CD4-positive, CD25-positive, alpha-beta regulatory T cell (primary cell): ENCODE data around the gene NEAT1. TPM values are rescaled to one million over a fixed set of nuclear protein-coding genes. Genes with fewer than 3 reads are reported as not detected.

Source experiments
- ATAC-seq, 2 donors: fragments of 150-1000 bp; cut with Tn5 transposase; one replicate each; pipeline ENCODE4 v1.10.0; 2021; ENCODE audit warnings: low read depth in 2 of 2, moderate number of reproducible peaks in 2 of 2, moderate library complexity in 1 of 2
- DNase-seq, 3 donors: peaks; one replicate each; pipeline versions ENCODE4 v3.0.0 to v3.0.0-alpha.2; 2012 to 2022; ENCODE audit warnings: mixed read lengths in 1 of 3
- H3K27ac ChIP-seq: one replicate; pipeline ENCODE4 v1.7.0; 2013; ENCODE audit warnings: mild to moderate bottlenecking, low read length; ENCODE audit not compliant: insufficient read depth, poor library complexity, severe bottlenecking
- H3K27me3 ChIP-seq: one replicate; pipeline ENCODE4 v1.7.0; 2013; ENCODE audit warnings: low read length; ENCODE audit not compliant: control insufficient read depth, insufficient read depth
- H3K36me3 ChIP-seq: one replicate; pipeline ENCODE4 v1.7.0; 2013; ENCODE audit warnings: mild to moderate bottlenecking, low read length, moderate library complexity; ENCODE audit not compliant: control insufficient read depth, insufficient read depth
- H3K4me1 ChIP-seq: 2 replicates; pipeline ENCODE4 v1.7.0; 2013; ENCODE audit warnings: mild to moderate bottlenecking, low read length; ENCODE audit not compliant: insufficient read depth, control insufficient read depth, poor library complexity, severe bottlenecking
- H3K4me3 ChIP-seq: one replicate; pipeline ENCODE4 v1.7.0; 2013; ENCODE audit warnings: low read depth, mild to moderate bottlenecking, low read length, moderate library complexity
- H3K9me3 ChIP-seq, 2 experiments: 1 replicate in 1 of 2; 2 replicates in 1 of 2; pipeline ENCODE4 v1.7.0; 2013; ENCODE audit warnings: low read length in 2 of 2, mild to moderate bottlenecking in 1 of 2, moderate library complexity in 1 of 2; ENCODE audit not compliant: control insufficient read depth in 2 of 2
- H3K27ac Mint-ChIP-seq, 3 donors: one replicate each; pipeline ENCODE4 v1.8.0; 2020 to 2022; ENCODE audit warnings: mild to moderate bottlenecking in 3 of 3, mixed read lengths in 3 of 3, moderate library complexity in 2 of 3
- H3K27me3 Mint-ChIP-seq: one replicate; pipeline ENCODE4 v1.8.0; 2022; ENCODE audit warnings: mild to moderate bottlenecking, mixed read lengths
- H3K36me3 Mint-ChIP-seq: one replicate; pipeline ENCODE4 v1.8.0; 2020; ENCODE audit warnings: mixed read lengths
- H3K4me1 Mint-ChIP-seq, 4 donors: one replicate each; pipeline ENCODE4 v1.8.0; 2020 to 2022; ENCODE audit warnings: mixed read lengths in 4 of 4, mild to moderate bottlenecking in 1 of 4
- H3K4me3 Mint-ChIP-seq, 4 donors: one replicate each; pipeline ENCODE4 v1.8.0; 2020 to 2022; ENCODE audit warnings: mild to moderate bottlenecking in 4 of 4, mixed read lengths in 4 of 4, moderate library complexity in 3 of 4
- H3K9me3 Mint-ChIP-seq, 7 donors: one replicate each; pipeline ENCODE4 v1.8.0; 2020 to 2022; ENCODE audit warnings: mixed read lengths in 7 of 7, mild to moderate bottlenecking in 3 of 7, moderate library complexity in 2 of 7
- polyA plus RNA-seq, 4 donors: library from polyadenylated mRNA; unstranded; fragments of 300-500 nt; fragmentation: Illumina TruSeq; gene quantifications; one replicate each; pipeline ENCODE4 v1.2.3, GENCODE V29; 2021
- total RNA-seq: library from RNA; stranded (reverse); gene quantifications from one replicate; pipeline ENCODE4 v1.2.3, GENCODE V29; 2022

Gene NEAT1
- total and polyA plus RNA-seq, 5 donors from 2014 or later: 1.4 to 890 (median 2.1) TPM

- Histone ChIP-seq H3K4me1 (peaks cover 35% of the 10 kb centered on the region), H3K27ac (no peak overlapping the region), H3K4me3 (no peak overlapping the region), H3K36me3 (peaks cover 50% of the 10 kb centered on the region), H3K27me3 (no peaks in the 10 kb centered on the region), H3K9me3 (no peaks in the 10 kb centered on the region)
- peaks cover 34% of the 10 kb centered on the region for H3K36me3 Mint-ChIP-seq
- no peak overlapping the region for H3K4me3 Mint-ChIP-seq
- peak in 1 of 3 donors; percentile 8 for DNase-seq
- peaks cover 30 to 72% (median 57%) of the 10 kb centered on the region in 4 donors for H3K4me1 Mint-ChIP-seq
- peaks cover 0 to 1% (median 0%) of the 10 kb centered on the region in 7 donors for H3K9me3 Mint-ChIP-seq
- no peaks in the 10 kb centered on the region for H3K27me3 Mint-ChIP-seq
- peak overlapping the region in 1 of 3 donors; percentile 84 for H3K27ac Mint-ChIP-seq
- no peak for ATAC-seq
These were observed 15.9 kb downstream of the NEAT1 start for GRCh38 chr11:65438257-65439151.

DNA sequence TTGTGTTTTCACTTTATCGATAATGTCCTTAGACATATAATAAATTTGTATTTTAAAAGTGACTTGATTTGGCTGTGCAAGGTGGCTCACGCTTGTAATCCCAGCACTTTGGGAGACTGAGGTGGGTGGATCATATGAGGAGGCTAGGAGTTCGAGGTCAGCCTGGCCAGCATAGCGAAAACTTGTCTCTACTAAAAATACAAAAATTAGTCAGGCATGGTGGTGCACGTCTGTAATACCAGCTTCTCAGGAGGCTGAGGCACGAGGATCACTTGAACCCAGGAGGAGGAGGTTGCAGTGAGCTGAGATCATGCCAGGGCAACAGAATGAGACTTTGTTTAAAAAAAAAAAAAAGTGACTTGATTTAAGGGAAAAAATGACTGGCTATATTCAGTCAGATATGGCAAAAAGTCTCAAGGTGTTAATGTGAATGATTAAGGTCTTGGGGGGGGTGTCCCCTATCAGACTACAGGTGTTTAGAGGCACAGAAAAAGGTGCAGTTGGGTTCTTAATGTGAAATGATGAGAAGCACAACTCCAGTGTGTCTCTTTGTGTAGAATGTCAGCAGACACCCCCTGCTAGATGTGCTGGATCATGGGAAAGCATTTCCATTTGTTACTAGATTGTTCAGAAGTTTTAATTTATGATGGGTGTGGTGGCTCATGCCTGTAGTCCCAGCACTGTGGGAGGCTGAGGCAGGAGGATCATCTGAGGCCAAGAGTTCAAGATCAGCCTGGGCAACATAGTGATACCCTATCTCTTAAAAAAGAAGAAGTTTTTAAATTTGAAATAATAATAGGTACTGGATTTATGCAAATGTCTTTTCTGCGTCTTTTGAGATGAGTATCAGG, 17.0 kb downstream of the NEAT1 start:
- ATAC-seq (no peak), DNase-seq (peak in 1 of 3 donors; percentile 32)
- Histone ChIP-seq H3K9me3 (no peaks in the 10 kb centered on the region), H3K36me3 (peaks cover 49% of the 10 kb centered on the region), H3K27me3 (no peaks in the 10 kb centered on the region), H3K4me3 (no peak overlapping the region), H3K4me1 (peaks cover 35% of the 10 kb centered on the region), H3K27ac (no peak overlapping the region)
- Mint-ChIP-seq H3K36me3 (peaks cover 31% of the 10 kb centered on the region), H3K4me3 (peak overlapping the region in 1 of 4 donors; percentile 12), H3K27ac (peak overlapping the region in 2 of 3 donors; percentile 46 to 84), H3K9me3 (peaks cover 0 to 1% (median 0%) of the 10 kb centered on the region in 7 donors), H3K27me3 (no peaks in the 10 kb centered on the region), H3K4me1 (peaks cover 30 to 70% (median 53%) of the 10 kb centered on the region in 4 donors)

DNA sequence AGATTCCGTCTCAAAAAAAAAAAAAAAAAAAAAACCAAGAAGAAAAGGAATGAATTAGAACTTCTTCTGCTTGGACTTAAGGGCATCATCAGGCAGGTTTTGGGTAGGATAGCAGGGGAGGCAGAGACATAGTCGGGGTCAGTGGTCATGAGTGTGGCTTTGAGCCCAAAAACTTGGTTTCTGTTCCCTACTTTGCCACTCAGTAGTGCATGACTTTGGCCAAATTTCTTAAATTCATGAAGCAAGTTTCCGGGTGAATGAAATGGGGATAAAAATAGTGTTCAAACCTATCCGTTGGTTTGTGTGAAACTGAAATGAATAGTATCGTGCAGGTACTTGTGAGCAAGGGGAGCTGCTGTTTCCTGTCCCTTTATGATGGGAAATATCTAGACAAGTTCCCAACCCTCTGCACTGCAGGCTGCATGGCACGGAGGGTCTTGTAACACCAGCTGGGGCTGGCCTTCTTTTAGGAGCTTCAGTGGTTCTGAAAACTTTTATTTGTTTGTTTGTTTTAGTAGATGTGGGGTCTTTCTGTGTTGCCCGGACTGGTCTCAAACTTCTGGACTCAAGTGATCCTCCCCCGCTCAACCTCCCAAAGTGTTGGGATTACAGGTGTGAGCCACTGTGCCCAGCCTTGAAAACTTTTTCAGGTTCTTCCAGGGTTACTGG, 18.4 kb downstream of the NEAT1 start:
- H3K9me3 ChIP-seq: no peaks in the 10 kb centered on the region
- Mint-ChIP-seq H3K27ac (peak overlapping the region; percentile 84 to 89 (median 84)), H3K9me3 (peaks cover 0 to 1% (median 0%) of the 10 kb centered on the region in 7 donors), H3K36me3 (peaks cover 24% of the 10 kb centered on the region), H3K4me3 (peak overlapping the region in 2 of 4 donors; percentile 24 to 66), H3K27me3 (no peaks in the 10 kb centered on the region), H3K4me1 (peaks cover 23 to 61% (median 46%) of the 10 kb centered on the region in 4 donors)
- ATAC-seq (no peak), DNase-seq (peak in 1 of 3 donors; percentile 44)
- peaks cover 35% of the 10 kb centered on the region for H3K4me1 ChIP-seq
- H3K36me3 ChIP-seq: peaks cover 40% of the 10 kb centered on the region
- H3K27ac ChIP-seq: peak overlapping the region; percentile 59
- H3K27me3 ChIP-seq: no peaks in the 10 kb centered on the region
- no peak overlapping the region for H3K4me3 ChIP-seq

GRCh38 chr11:65442842-65443331, 20.3 kb downstream of the NEAT1 start:
- Histone ChIP-seq H3K36me3 (peaks cover 26% of the 10 kb centered on the region), H3K27ac (no peak overlapping the region), H3K4me3 (no peak overlapping the region), H3K9me3 (no peaks in the 10 kb centered on the region), H3K27me3 (no peaks in the 10 kb centered on the region), H3K4me1 (peaks cover 34% of the 10 kb centered on the region)
- DNase-seq (peak in 1 of 3 donors; percentile 27), ATAC-seq (no peak)
- no peak overlapping the region for H3K4me3 Mint-ChIP-seq
- H3K9me3 Mint-ChIP-seq: peaks cover 0 to 1% (median 0%) of the 10 kb centered on the region in 7 donors
- H3K27ac Mint-ChIP-seq: peak overlapping the region in 2 of 3 donors; percentile 37 to 84
- no peaks in the 10 kb centered on the region for H3K27me3 Mint-ChIP-seq
- peaks cover 17% of the 10 kb centered on the region for H3K36me3 Mint-ChIP-seq
- peaks cover 18 to 52% (median 33%) of the 10 kb centered on the region in 4 donors for H3K4me1 Mint-ChIP-seq

GRCh38 chr11:65444314-65445051, 21.9 kb downstream of the NEAT1 start:
- H3K4me3 Mint-ChIP-seq: peak overlapping the region in 1 of 4 donors; percentile 43
- peaks cover 11 to 47% (median 23%) of the 10 kb centered on the region in 4 donors for H3K4me1 Mint-ChIP-seq
- H3K27ac Mint-ChIP-seq: peak overlapping the region in 1 of 3 donors; percentile 83
- H3K27me3 Mint-ChIP-seq: no peaks in the 10 kb centered on the region
- ATAC-seq: no peak
- DNase-seq: peak in 1 of 3 donors; percentile 44
- Histone ChIP-seq H3K4me1 (peaks cover 25% of the 10 kb centered on the region), H3K27ac (no peak overlapping the region), H3K36me3 (peaks cover 14% of the 10 kb centered on the region), H3K9me3 (no peaks in the 10 kb centered on the region), H3K27me3 (no peaks in the 10 kb centered on the region), H3K4me3 (no peak overlapping the region)
- peaks cover 0 to 1% (median 0%) of the 10 kb centered on the region in 7 donors for H3K9me3 Mint-ChIP-seq
- H3K36me3 Mint-ChIP-seq: peaks cover 9% of the 10 kb centered on the region

- Histone ChIP-seq H3K36me3 (peaks cover 13% of the 10 kb centered on the region), H3K4me1 (peaks cover 21% of the 10 kb centered on the region), H3K27ac (no peak overlapping the region)
These were observed 22.6 kb downstream of the NEAT1 start for GRCh38 chr11:65445101-65445603.

More at GRCh38 chr11:65445101-65445603, 22.6 kb downstream of the NEAT1 start:
- Mint-ChIP-seq H3K27me3 (no peaks in the 10 kb centered on the region), H3K27ac (no peak overlapping the region), H3K9me3 (peaks cover 0 to 1% (median 0%) of the 10 kb centered on the region in 7 donors), H3K36me3 (peaks cover 9% of the 10 kb centered on the region), H3K4me1 (peaks cover 11 to 40% (median 18%) of the 10 kb centered on the region in 4 donors), H3K4me3 (no peak overlapping the region)
- no peak for ATAC-seq
- Histone ChIP-seq H3K4me3 (no peak overlapping the region), H3K27me3 (no peaks in the 10 kb centered on the region), H3K9me3 (no peaks in the 10 kb centered on the region)
- peak in 1 of 3 donors; percentile 55 for DNase-seq
